Left ventricle myocardium superior (tissue), 1 donor: Measurements from ENCODE around the gene HSDL1. TPM values are rescaled to one million over a fixed set of nuclear protein-coding genes. Genes with fewer than 3 reads are reported as not detected.
"Not testable (repeated sequence)": the region's sequence is repeated elsewhere in the genome, so short reads cannot be mapped to it uniquely, and the experiment has no call there.

Source experiments
- ATAC-seq: fragments of 200-7000 bp; cut with Tn5 transposase; one replicate; pipeline ENCODE4 v1.9.1; 2020; ENCODE audit warnings: mild to moderate bottlenecking, moderate library complexity
- DNase-seq: peaks from one replicate; pipeline ENCODE4 v3.0.0-alpha.2; 2020
- intact Hi-C: fragments of 100-400 bp; cut with micrococcal nuclease; formaldehyde crosslinking; loops from one replicate; pipeline ENCODE4 v1.11.0; 2022
- total RNA-seq: library from RNA; stranded (reverse); fragmentation: NEBNext Ultra II Directional; extraction: Animal tissue kit (Norgen Biotek cat#: 25700); gene quantifications from one replicate; pipeline ENCODE4 v1.2.1, GENCODE V29; 2021
- donor health status: DM: no; HTN: yes; CAD: no; lungs with severe emphysema.

HSDL1 gene
- total RNA-seq, 1 donor from 2014 or later: 23.2 TPM

DNA sequence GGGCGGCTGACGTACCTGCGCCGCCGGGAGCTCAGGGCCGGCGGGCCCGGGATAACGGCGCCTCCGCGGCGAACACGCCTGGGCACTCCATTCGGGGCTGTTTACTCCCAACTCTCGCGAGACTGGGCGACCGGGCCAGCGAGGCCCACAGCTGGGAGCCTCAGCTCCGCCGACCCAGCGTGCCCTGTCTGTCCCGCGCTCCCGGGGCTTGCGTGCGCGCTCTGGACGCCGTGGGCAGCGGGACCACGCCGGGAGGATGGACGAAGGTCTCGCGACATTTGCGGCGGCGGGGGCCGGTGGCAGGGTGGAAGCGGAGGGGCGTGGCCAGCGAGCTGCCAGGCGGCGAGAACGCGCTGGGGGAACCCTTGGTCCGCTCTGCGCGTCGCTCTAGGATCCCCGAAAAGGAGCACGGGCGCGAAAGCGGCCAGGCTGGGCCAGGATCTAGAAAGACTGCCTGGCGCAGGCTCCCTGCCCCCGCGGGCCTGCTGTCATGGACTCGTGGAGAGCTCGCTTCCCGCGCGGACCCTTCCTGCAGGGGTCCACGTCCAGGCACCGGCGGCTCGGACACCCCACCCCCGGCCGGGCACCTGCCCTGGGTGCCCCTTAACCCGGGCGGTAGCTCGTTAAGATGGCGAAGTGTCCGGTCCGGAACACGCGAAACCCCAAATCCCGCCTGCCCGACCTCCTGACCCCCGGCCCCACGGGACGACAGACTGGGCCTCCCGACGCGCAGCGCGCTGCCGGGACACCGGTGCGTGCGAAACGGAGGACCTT lies 28.1 kb downstream of the HSDL1 start, which contains the start of gene MBTPS1:
MBTPS1 (minus strand) TSS at position 223 of the 774 bp plus-strand sequence. CDS start 15,159 bp downstream, outside the sequence.
- peak; percentile 98 for ATAC-seq
- DNase-seq: peak; percentile 100
- intact Hi-C loops: no loop called here

DNA sequence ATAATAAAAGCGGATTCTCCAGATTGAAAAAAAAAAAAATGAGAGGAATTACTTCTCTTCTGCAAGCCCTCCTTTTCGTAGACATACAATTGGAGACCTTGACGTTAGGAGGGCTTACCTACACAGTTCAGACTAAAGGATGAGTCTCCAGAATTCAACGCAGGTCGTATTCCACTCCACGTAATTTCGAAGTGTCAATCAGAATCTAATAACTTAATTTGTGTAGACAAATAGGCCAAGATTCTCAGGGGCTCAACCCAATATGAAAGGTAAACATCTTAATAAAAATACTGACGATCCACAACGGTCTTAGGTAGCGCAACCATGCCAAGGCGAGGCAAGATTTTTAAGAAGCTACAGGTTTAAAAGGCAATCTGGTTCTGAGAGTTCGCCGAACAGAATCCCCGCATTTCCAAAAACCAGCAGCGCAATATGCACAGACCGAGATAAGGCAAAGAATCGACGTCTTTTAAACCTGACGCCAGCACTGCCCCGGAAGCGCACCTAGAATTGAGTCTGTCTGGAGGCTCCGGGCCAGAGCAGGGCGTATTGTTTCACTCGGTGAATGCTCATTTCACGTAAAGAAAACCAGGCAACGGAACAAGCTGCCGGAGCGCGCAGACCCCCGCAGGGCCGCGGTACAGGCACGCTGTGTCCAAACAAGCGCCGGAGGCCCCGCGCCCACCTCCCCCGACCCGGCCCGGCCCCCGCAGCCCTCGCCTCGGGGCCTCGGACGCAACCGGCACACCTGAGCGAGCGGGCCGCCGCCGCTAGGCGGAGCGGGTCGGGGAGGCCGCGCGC lies 28.9 kb downstream of the HSDL1 start:
- DNase-seq: no peak
- intact Hi-C loops: no loop called here
- ATAC-seq: peak; percentile 6

DNA sequence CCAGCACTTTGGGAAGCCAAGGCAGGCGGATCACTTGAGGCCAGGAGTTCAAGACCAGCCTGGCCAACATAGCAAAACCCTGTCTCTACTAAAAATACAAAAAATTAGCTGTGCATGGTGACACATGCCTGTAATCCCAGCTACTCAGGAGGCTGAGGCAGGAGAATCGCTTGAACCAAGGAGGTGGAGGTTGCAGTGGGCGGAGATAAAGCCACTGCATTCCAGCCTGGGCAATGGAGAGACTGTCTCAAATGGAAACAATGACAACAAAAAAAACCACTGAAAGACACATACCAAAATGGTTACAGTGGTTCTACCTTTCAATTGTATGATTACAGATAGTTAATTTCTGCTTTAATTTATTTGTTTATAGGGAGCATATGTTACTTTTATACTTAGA lies 33.0 kb downstream of the HSDL1 start:
- intact Hi-C loops, DNase-seq, ATAC-seq: not testable (repeated sequence)

DNA sequence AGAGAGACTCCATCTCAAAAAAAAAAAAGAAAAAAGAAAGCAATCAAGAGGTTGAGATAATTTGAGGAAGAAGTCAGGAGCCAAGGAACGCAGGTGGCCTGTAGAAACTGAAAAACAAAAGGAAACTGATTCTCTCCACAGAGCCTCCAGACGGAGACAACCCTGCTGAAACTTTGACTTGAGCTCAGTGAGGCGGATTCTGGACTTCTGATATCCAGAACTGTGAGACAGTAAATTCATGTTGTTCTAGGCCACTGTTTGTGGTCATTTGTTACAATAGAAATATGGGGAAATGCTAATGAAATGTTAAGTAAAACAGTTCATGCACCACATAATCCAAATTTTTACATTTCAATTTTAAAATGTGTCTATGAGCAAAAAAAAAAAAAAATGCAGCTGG lies 33.5 kb downstream of the HSDL1 start:
- intact Hi-C loops: no loop called here
- no peak for ATAC-seq
- DNase-seq: no peak

DNA sequence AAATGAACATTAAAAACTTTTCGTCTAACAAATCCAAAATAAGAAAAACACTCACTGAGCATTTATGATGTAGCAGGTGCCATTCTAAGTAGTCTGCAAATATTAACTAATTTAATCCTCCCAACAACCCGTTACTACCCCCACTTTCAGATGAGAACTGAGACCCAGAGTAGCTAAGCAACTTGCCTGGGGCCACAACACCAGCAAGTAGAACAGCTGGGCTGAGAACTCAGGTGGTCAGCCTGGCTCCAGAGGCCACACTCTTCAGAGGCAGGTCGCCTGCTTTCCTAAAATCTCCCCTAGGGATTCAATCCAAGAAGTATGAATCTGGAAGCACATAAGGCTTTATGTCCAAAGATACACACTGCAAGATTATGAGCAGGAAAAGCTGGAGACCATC lies 34.5 kb downstream of the HSDL1 start:
- no peak for DNase-seq
- intact Hi-C loops: no loop called here
- ATAC-seq: no peak

DNA sequence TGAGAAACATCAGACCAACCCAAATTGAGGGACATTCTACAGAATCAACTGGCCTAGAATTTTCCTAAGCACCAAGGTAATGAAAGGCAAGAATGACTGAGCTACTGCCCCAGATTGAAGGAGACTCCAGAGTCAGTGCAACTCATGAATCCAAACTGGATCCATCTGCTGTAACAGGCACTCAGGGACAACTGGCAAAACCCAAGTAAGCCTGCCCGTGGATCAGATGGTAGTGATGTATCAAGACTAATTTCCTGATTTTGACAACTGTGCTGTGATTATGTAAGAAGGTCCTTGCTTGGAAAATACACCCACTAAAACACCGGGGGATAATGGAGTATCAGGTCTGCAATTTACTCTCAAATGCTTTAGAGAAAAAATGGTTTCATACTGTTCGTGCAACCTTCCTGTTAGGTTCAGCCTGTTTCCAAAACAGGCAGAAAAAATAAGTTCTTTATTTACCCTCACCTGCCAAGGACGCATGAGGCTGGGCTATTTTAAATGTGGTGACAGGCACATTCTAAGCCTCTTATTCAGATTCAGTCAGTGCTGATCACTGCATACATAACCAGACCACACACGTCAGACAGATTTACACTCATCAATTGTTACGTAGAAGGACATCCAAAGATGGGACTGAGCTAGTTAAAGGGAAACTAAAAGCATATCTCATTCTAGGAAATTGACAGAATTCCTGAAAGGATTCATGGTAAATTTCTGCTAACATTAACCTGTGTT lies 35.2 kb downstream of the HSDL1 start:
- ATAC-seq: peak; percentile 86
- intact Hi-C loops: no loop called here
- no peak for DNase-seq

DNA sequence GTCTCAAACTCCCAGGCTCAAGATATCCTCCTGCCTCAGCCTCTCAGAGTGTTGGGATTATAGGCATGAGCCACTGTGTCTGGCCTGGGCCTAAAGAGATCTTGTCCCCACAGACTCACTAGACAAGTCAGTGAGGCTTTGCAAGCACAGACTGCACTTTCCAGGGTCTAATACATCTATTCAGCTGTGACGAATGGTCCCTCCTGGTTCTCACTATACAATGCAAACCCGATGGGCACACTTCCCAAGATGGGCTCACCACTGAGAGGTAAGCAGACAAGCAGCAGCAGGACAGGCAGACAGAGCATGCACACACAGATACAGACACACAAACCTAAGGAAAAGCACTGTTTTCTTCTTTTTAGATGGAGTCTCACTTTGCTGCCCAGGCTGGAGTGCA lies 37.1 kb downstream of the HSDL1 start:
- ATAC-seq (no peak), DNase-seq (no peak)
- intact Hi-C loops: no loop called here

DNA sequence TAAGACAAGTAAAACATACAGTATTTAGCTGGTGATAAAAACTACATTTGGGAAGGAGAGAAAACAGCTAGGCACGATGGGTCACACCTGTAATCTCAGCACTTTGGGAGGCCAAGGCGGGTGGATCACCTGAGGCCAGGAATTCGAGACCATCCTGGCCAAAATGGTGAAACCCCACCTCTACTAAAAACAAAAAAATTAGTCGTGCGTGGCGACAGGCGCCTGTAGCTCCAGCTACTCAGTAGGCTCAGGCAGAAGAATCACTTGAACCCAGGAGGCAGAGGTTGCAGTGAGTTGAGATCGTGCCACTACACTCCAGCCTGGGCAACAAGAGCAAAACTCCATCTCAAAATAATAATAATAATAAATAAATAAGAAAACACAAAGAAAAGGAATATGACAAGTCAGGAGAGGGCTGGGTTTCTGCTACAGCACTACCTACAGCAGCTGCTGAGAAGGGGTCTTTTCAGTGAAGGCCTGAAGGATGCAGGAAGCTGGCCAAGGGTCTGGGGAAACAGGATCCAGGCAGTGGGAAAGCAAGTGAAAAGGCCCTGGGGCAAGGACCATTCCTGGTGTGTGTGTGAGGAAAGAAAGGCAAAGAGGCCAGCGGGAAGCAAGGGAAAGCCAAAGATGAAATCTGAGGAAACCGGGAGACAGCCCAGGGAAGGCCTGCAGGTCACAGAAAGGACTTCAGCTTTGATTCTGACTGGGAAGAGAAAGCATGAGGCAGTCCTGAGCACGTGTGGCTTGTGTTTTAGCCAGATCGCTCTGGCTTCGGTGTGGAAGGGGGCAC lies 38.8 kb downstream of the HSDL1 start:
- peak; percentile 20 for ATAC-seq
- no peak for DNase-seq
- intact Hi-C loops: no loop called here

DNA sequence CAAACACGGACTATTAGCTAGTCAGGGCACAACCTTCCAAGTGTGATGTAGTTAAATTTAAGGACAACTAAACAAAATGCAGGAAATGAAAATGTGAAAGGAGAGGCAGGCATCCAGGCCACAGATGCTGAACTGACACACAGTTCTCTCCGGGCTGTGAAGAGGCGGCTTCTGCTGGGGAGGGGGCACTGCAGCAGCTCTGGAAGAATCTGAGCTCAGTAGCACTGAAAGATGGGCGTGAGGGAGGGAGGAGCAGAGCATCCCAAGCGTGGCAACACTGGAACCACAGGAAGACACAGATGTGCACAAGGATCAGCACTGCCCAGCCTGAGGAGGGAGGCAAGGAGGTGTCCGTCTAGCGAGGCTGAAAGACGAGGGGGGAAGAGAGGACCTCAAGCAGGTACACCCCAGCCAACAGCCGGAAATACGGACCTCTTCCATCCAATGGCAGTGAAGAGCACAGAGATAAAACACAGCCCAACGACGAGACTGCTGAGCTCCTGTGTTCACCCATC lies 39.6 kb downstream of the HSDL1 start:
- DNase-seq (no peak), ATAC-seq (no peak)
- intact Hi-C loops: no loop called here

DNA sequence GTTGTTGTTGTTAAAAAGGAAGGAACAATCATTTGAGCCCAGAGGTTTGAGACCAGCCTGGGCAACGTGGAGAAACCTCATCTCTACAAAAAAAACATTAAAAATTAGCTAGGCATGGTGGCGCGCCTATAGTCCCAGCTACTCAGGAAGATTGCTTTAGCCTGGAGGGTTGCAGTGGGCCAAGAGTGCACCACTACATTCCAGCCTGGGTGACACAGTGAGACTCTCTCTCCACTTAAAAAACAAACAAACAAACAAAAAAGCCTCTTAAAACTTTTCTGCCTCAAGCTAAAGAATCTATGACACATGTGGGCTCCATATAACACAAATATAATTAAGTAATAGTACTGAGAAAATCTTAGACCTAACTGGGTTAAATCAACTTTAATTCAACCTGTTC lies 40.7 kb downstream of the HSDL1 start:
- DNase-seq (no peak), ATAC-seq (no peak)
- intact Hi-C loops: no loop called here

DNA sequence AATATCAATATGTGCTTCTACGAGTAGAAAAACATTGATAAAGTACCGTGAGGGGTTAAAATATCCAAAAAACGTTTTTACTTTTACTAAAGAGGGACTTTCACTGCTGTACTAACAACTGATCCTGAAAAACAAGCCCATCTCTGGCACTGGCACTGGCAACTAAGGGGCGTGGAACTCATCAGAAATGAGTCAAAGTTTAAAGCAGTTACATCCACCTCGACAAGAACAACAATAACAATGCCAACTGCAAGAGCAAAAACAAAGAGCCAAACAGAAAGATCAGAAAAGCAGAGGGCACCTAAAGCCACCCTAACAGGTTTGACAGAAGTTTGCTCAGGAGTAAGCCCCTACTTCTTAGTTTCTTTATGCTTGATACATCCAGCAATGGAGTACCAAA lies 41.3 kb downstream of the HSDL1 start:
- DNase-seq (no peak), ATAC-seq (no peak)
- intact Hi-C loops: no loop called here

DNA sequence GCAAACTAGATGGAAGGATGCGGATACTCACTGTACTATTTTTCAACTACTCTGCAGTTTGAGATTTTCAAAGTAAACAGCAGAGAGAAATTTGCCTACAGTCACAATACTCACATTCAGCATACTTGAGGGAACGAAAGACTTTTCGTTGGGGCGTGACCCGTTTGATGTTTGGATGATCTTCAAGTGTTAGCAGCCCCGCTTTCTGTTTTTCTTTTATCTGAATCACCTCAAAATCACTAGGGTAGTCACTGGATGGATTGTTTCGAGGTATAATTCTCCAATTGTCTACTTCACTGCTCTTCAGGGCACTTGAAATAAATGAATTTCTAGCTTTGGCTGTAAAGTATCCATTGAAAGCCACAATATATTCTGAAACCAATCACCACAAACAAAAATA lies 46.0 kb downstream of the HSDL1 start:
- no peak for DNase-seq
- ATAC-seq: no peak
- intact Hi-C loops: no loop called here

DNA sequence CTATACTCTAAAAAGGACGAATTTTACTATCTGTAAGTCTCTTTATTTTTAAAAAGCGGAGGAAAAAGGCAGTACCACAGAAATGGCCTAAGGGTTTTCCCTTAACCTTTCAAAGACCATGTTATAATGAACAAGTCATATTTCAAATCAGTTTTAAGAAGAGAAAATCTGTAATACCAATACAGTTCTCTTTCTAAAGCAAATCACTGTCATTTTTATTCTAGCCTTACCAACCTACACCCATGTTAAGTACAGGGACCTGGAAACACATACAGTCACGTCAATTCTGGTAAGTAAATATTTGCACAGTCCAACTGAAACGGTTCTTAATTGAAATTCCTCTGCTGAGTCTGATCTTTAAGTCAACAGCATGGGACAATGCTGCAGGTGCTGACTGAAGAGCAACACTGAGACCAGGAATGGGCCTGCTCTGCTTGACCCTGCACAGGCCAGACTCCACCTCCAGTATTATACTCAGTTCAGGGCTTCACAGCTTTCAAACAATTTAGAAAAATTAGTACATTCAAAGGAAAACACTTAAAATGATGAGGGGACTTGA lies 48.5 kb downstream of the HSDL1 start:
- DNase-seq: no peak
- intact Hi-C loops: no loop called here
- ATAC-seq: peak; percentile 17

DNA sequence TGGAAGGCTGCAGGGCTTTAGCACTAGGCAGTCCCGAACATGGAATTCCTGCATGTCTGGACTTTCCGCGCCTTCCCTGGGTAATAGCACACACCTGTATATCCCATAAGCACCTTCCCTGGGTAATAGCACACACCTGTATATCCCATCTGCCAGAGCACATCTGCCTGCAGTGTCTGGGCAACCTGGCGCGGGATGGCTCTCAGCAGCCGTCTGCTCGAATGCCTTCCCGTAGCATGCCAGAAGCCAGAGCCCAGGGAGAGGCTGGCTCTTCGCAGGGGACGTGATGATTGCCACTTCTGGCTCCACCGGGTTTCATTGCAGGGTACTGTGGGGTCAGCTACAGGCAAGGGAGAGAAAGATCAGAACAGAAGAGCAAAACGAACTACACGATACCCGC lies 49.5 kb downstream of the HSDL1 start:
- intact Hi-C loops: no loop called here
- peak; percentile 62 for ATAC-seq
- DNase-seq: peak; percentile 63

DNA sequence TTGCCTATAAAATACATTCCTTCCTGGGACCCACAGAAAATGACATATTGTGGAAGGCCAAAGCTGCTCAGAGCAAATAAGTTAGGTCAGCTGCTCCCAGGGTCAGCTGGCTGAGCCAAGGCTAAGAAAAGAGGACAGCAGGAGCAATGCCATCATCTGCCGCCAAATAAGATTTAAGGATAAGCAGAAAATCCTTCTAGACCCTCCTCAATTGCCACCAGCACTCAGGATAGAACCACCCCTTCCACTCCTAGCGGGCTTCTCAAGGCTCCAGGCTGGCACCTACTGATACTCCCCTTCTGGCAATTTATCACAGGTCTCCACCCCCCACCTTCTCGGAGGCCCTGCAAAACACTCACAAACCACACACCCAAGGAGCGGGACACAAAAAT lies 51.1 kb downstream of the HSDL1 start:
- intact Hi-C loops: no loop called here
- DNase-seq: no peak
- ATAC-seq: no peak

DNA sequence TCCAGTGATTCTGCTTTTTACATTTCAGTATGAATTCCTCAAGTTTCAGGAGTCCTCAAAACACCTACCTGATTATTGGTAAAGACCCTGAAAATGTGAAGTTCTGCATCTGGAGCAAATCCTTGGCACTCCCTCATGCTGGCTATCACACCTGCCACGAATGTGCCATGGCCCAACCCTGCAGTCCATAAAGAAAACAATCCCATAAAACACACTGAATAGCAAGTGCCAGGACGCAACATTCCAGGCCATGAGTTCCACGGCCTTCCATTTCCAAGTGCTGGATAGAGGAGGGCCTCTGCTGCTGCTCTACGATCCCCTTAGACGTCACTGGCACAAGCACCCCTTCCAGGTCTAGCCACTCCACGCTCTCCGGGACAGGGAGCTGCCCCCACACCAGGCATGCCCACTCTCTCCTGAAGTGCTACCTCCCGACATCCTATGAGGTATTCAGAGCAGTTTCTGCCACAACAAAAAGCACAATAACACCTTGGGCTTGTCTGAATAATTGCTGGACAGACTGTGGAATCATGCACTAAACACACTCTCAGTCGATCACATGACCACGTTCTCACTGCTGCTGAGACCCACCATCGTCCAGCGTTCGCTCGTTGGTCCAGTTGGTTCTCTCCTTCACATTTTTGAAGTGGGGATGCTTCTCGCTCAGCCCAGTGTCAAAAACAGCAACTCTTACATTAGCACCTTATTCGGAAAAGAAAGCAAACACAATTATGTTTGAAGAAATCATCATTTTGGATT lies 51.7 kb downstream of the HSDL1 start:
- intact Hi-C loops: no loop called here
- DNase-seq: no peak
- no peak for ATAC-seq

DNA sequence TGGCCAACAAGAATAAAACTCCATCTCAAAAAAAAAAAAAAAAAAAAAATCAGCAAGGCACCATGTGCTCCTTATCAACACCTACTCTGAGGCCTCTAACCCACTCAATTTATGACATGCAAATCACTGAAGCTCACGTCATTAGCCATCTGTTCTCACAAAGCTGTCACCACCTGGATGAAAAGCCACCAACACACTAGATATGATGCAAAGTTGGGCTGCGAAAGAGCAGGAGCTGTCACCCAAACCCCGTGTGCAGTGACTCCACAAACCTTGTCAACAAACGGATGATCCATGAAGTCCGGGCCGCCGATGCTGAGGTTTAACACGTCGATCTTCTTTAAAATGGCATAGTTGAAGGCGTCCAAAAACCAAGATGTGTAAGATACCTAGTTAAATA lies 53.5 kb downstream of the HSDL1 start:
- ATAC-seq (peak; percentile 64), DNase-seq (peak; percentile 55)
- intact Hi-C loops: no loop called here

DNA sequence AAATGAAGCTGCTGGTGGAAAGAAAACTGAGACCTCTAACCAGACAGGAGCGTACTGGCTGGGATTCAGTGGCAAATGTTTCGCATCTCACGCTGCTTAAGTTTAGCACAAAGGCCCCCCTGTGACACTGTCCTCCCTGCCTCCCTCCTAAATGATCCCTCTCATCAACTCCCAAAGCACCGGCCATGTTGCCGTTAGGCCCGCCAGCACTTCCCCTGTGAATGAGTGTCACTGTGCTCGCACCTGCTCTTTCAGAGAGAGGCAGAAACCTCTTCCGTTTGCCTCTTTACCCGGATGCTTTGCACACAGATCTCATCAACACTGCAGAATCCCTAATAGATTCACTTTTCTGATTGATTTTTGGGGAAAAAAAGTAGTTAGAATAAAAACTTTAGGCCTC lies 54.8 kb downstream of the HSDL1 start:
- ATAC-seq (no peak), DNase-seq (no peak)
- intact Hi-C loops: no loop called here
